HepG2 (cell line): ENCODE measurements around the gene GNGT2.

Experiments
- FOXA1 ChIP-seq, 2 experiments: fragments of 450-650 bp in 1 of 2; sonication (generic) in 1 of 2; formaldehyde crosslinking in 1 of 2; IDR thresholded peaks; 2 replicates each; pipeline versions ENCODE4 v1.4.0 to v1.6.1; 2016 to 2020; ENCODE audit warnings: missing genetic modification reagents in 1 of 2
- POLR2A ChIP-seq, 2 experiments: IDR thresholded peaks; 2 replicates each; pipeline ENCODE4 v1.6.1; 2011; ENCODE audit warnings: low read depth in 2 of 2, low read length in 2 of 2, mild to moderate bottlenecking in 1 of 2, moderate library complexity in 1 of 2; ENCODE audit not compliant: insufficient read depth in 1 of 2
- RAD21 ChIP-seq: fragments of 450-650 bp; formaldehyde crosslinking; IDR thresholded peaks from 2 replicates; pipeline ENCODE4 v1.5.0; 2020; ENCODE audit warnings: mild to moderate bottlenecking
- TAF1 ChIP-seq: sonication (generic); formaldehyde crosslinking; IDR thresholded peaks from 2 replicates; pipeline ENCODE4 v1.4.0; 2020; ENCODE audit warnings: missing genetic modification reagents
- TAF15 ChIP-seq: fragments of 200-400 bp; formaldehyde crosslinking; IDR thresholded peaks from one replicate; pipeline ENCODE4 v1.6.1; 2018; ENCODE audit warnings: mild to moderate bottlenecking, low read depth, low read length; ENCODE audit not compliant: poor library complexity, severe bottlenecking
- YY1 ChIP-seq: IDR thresholded peaks from 2 replicates; pipeline ENCODE4 v1.6.1; 2011; ENCODE audit warnings: low read length, low read depth, moderate library complexity, mild to moderate bottlenecking; ENCODE audit not compliant: insufficient read depth, insufficient replicate concordance
- ZFX ChIP-seq: sonication (generic); formaldehyde crosslinking; IDR thresholded peaks from 2 replicates; pipeline ENCODE4 v1.4.0; 2020; ENCODE audit warnings: mild to moderate bottlenecking, low read depth, missing genetic modification reagents, moderate library complexity
- ZNF124 ChIP-seq: sonication (generic); formaldehyde crosslinking; IDR thresholded peaks from 2 replicates; pipeline ENCODE4 v1.4.0; 2020; ENCODE audit warnings: missing genetic modification reagents
- ZNF276 ChIP-seq: sonication (generic); formaldehyde crosslinking; IDR thresholded peaks from 2 replicates; pipeline ENCODE4 v1.4.0; 2020; ENCODE audit warnings: mild to moderate bottlenecking, low read depth, missing genetic modification reagents

DNA sequence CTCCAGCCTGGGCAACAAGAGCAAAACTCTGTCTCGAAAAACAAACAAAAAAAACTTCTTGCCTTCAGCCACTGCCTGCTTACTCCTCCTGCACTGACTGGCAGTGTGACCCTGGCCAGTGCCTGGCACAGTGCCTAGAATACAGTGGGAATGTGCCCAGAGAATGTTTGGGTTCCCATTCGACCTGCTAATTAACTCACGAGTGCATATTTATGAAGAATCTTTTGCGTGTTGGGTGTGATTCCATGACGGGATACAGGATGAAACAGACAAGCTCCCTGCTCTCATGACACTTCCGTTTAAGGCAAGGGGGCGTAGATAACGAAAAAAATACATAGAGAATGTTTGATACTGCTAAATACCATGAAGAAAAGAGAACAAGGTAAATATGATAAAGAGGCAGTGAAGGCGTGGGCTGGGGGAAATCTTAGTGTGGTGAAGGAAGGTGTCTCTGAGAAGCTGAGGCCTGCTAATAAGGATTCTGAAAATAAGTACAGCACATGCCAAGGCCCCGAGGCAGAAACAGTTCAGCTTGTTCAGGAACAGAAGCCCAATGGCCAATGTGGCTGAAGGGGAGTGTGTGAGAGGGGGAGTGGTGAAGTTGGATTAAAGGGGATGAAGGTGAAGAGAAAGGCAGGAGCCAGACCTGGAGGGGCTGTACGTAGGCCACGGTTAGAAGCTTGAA is 4.4 kb upstream of the GNGT2 start:
- TF ChIP-seq RAD21 (CRISPR knock-in tag) (no peak), TAF1 (CRISPR knock-in tag) (no peak), ZNF276 (CRISPR knock-in tag) (no peak), YY1 (no peak), ZFX (CRISPR knock-in tag) (no peak), FOXA1 (IDR thresholded peaks at IDR 0.05) (no peak), FOXA1 (CRISPR knock-in tag; IDR thresholded peaks at IDR 0.05) (no peak), ZNF124 (CRISPR knock-in tag) (no peak), TAF15 (no peak), POLR2A (IDR thresholded peaks at IDR 0.05; ENCODE audit: insufficient read depth in 1 of 2, low read depth in 2 of 2, low read length in 2 of 2) (no peak)
